Sigmoid colon (tissue), 7 donors: ENCODE data around the gene PPM1L. TPM values are rescaled to one million over a fixed set of nuclear protein-coding genes. Genes with fewer than 3 reads are reported as not detected.

ENCODE experiments used
- DNase-seq: peaks from one replicate; pipeline ENCODE4 v3.0.0-alpha.2; 2019
- H3K27ac ChIP-seq, 4 donors: fragments of 200-600 bp; sonication (generic); one replicate each; pipeline ENCODE4 v1.5.1; 2016 to 2019; ENCODE audit warnings: mild to moderate bottlenecking in 1 of 4
- H3K27me3 ChIP-seq, 3 donors: fragments of 200-600 bp; sonication (generic); one replicate each; pipeline ENCODE4 v1.5.1; 2019; ENCODE audit warnings: mild to moderate bottlenecking in 1 of 3
- H3K36me3 ChIP-seq, 4 donors: fragments of 200-600 bp; sonication (generic); one replicate each; pipeline ENCODE4 v1.5.1; 2016 to 2019
- H3K4me1 ChIP-seq, 4 donors: fragments of 200-600 bp; sonication (generic); one replicate each; pipeline ENCODE4 v1.5.1; 2017 to 2019
- H3K4me3 ChIP-seq, 4 donors: fragments of 200-600 bp; sonication (generic); one replicate each; pipeline ENCODE4 v1.5.1; 2017 to 2019; ENCODE audit warnings: mild to moderate bottlenecking in 2 of 4, moderate library complexity in 1 of 4
- H3K9me3 ChIP-seq, 4 donors: fragments of 200-600 bp in 3 of 4; sonication (generic) in 3 of 4; one replicate each; pipeline versions ENCODE4 v1.5.1 to v1.6.1; 2013 to 2019
- EP300 ChIP-seq, 4 donors: sonication (generic); formaldehyde crosslinking; IDR thresholded peaks; one replicate each; pipeline ENCODE4 v1.6.1; 2017; ENCODE audit warnings: antibody characterized with exemption in 4 of 4
- POLR2A ChIP-seq, 2 donors: fragments of 450-650 bp; IDR thresholded peaks; one replicate each; pipeline ENCODE4 v1.6.1; 2016; ENCODE audit warnings: antibody characterized with exemption in 2 of 2, mild to moderate bottlenecking in 2 of 2, moderate library complexity in 2 of 2
- POLR2AphosphoS5 ChIP-seq, 4 donors: sonication (generic); formaldehyde crosslinking; IDR thresholded peaks; one replicate each; pipeline ENCODE4 v1.6.1; 2017; ENCODE audit warnings: antibody characterized with exemption in 4 of 4
- WGBS, 2 donors: extraction: QIAGEN DNeasy Blood & Tissue Kit; methylation state at CpG; one replicate each; pipeline ENCODE4 v1.1.7; 2013; 5-methylcytosine and 5-hydroxymethylcytosine counted together
- intact Hi-C: fragments of 100-400 bp; cut with DNase I; formaldehyde crosslinking; loops from one replicate; pipeline ENCODE4 v1.15.1; 2023
- polyA plus RNA-seq, 3 donors: library from polyadenylated mRNA; stranded (reverse); fragments of 200-250 nt; gene quantifications; one replicate each; pipeline ENCODE4 v1.2.3, GENCODE V29; 2013
- total RNA-seq, 4 donors: library from RNA; depleted of rRNA; stranded (reverse); fragments of >200 nt; gene quantifications; one replicate each; pipeline ENCODE4 v1.1.0, GENCODE V29; 2016
- TF ChIP-seq, protein P1 (sequence below), 4 experiments: fragments of 450-650 bp in 3 of 4; fragments of 200-600 bp in 1 of 4; IDR thresholded peaks; one replicate each; pipeline ENCODE4 v1.5.1; 2016 to 2019; ENCODE audit warnings: antibody characterized with exemption in 4 of 4, mild to moderate bottlenecking in 3 of 4, moderate library complexity in 2 of 4
- donor health status: healthy with polysubstance abuse.
- donor health status: Bipolar disorder and iron deficiency.
- donor health status: healthy.

PPM1L gene
- total and polyA plus RNA-seq, 7 donors, result 1.2 to 50.2 (median 33.2) TPM

DNA sequence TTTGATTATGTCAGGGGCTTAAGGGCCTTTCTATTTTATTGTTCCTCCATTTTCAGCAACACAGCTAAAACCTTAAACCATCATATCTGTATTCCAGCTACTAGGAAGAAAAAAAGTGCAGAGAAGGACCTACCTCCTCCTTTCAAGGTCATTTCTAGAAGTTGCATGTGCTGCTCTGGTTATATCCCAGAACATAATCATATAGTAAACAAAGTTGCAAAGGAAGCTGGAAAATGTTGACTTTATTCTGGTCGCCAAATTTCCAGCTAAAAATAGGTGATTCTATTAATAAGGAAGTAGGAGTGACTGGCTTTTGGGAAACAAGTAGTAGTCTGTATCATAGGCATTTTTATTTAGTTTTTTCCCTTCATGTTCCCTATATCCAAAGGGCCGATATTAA, 370.5 kb downstream of the PPM1L start:
- H3K36me3 ChIP-seq, result no peaks in the 10 kb centered on the region
- no peak for TF ChIP-seq POLR2A (IDR thresholded peaks at IDR 0.05)
- TF ChIP-seq EP300 (IDR thresholded peaks at IDR 0.05), result no peak
- TF ChIP-seq, protein P1, sequence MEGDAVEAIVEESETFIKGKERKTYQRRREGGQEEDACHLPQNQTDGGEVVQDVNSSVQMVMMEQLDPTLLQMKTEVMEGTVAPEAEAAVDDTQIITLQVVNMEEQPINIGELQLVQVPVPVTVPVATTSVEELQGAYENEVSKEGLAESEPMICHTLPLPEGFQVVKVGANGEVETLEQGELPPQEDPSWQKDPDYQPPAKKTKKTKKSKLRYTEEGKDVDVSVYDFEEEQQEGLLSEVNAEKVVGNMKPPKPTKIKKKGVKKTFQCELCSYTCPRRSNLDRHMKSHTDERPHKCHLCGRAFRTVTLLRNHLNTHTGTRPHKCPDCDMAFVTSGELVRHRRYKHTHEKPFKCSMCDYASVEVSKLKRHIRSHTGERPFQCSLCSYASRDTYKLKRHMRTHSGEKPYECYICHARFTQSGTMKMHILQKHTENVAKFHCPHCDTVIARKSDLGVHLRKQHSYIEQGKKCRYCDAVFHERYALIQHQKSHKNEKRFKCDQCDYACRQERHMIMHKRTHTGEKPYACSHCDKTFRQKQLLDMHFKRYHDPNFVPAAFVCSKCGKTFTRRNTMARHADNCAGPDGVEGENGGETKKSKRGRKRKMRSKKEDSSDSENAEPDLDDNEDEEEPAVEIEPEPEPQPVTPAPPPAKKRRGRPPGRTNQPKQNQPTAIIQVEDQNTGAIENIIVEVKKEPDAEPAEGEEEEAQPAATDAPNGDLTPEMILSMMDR (IDR thresholded peaks at IDR 0.05), result no peak
- TF ChIP-seq POLR2AphosphoS5 (IDR thresholded peaks at IDR 0.05), result no peak
- WGBS, 2 donors, result 69 to 82% methylated on average over 2 of the region's 2 CpGs
- H3K27ac ChIP-seq, result no peak overlapping the region
- no peaks in the 10 kb centered on the region for H3K4me1 ChIP-seq
- H3K9me3 ChIP-seq, result peaks cover 0 to 14% (median 5%) of the 10 kb centered on the region in 4 donors
- H3K4me3 ChIP-seq, result no peak overlapping the region
- no peak for DNase-seq
- H3K27me3 ChIP-seq, result no peaks in the 10 kb centered on the region
- intact Hi-C loops, result no loop called here

Other genes starting within 250 kb of the PPM1L start
- gene KPNA4, start 190.7 kb upstream of the PPM1L start, total RNA-seq, result 10 to 100 TPM; 45.4 to 52.8 (median 49.2) TPM
- gene KPNA4, start 190.7 kb upstream of the PPM1L start, polyA plus RNA-seq, result 10 to 100 TPM; 15.0 to 17.3 (median 15.1) TPM
- not detected for gene ARL14, start 79.1 kb upstream of the PPM1L start, total RNA-seq
- 100 to 1,000 TPM in 2 of 3 donors, 10 to 100 TPM in 1; 23.3 to 144 (median 109) TPM for gene ARL14, start 79.1 kb upstream of the PPM1L start, polyA plus RNA-seq